ENCODE results near the gene RPS6KA1. TPM values are rescaled to one million over a fixed set of nuclear protein-coding genes. Genes with fewer than 3 reads are reported as not detected.
"Not testable (repeated sequence)": the region's sequence is repeated elsewhere in the genome, so short reads cannot be mapped to it uniquely, and the experiment has no call there.

RPS6KA1 gene
- total RNA-seq, 1 donor from 2014 or later, result 1.4 TPM

GRCh38 chr1:26553942-26554682 is 24.6 kb downstream of the RPS6KA1 start:
- no peak for DNase-seq (ENCODE audit: low read depth)

- no peak for DNase-seq (ENCODE audit: low read depth)
These were observed 25.2 kb downstream of the RPS6KA1 start for GRCh38 chr1:26554781-26555180.

GRCh38 chr1:26555550-26555981 is 26.0 kb downstream of the RPS6KA1 start:
- DNase-seq (ENCODE audit: low read depth), result no peak

GRCh38 chr1:26556111-26556510 is 26.6 kb downstream of the RPS6KA1 start:
- no peak for DNase-seq (ENCODE audit: low read depth)

- no peak for DNase-seq (ENCODE audit: low read depth)
These were observed 27.4 kb downstream of the RPS6KA1 start for GRCh38 chr1:26557008-26557407.

- no peak for DNase-seq (ENCODE audit: low read depth)
These were observed 29.1 kb downstream of the RPS6KA1 start for GRCh38 chr1:26558685-26559048.

- no peak for DNase-seq (ENCODE audit: low read depth)
These were observed 30.8 kb downstream of the RPS6KA1 start for GRCh38 chr1:26560403-26560780.

GRCh38 chr1:26570287-26570686 is 40.7 kb downstream of the RPS6KA1 start:
- no peak for DNase-seq (ENCODE audit: low read depth)

GRCh38 chr1:26571381-26571780 is 41.8 kb downstream of the RPS6KA1 start:
- DNase-seq (ENCODE audit: low read depth), result no peak

GRCh38 chr1:26574018-26574417 is 44.5 kb downstream of the RPS6KA1 start:
- DNase-seq (ENCODE audit: low read depth), result no peak

GRCh38 chr1:26574719-26575251 is 45.2 kb downstream of the RPS6KA1 start:
- DNase-seq (ENCODE audit: low read depth), result peak; percentile 48

- DNase-seq (ENCODE audit: low read depth), result no peak
These were observed 45.8 kb downstream of the RPS6KA1 start for GRCh38 chr1:26575348-26575747.

- no peak for DNase-seq (ENCODE audit: low read depth)
These were observed 48.6 kb downstream of the RPS6KA1 start for GRCh38 chr1:26578167-26578566.

- no peak for DNase-seq (ENCODE audit: low read depth)
These were observed 50.1 kb downstream of the RPS6KA1 start for GRCh38 chr1:26579681-26580111.

- DNase-seq (ENCODE audit: low read depth), result no peak
These were observed 50.6 kb downstream of the RPS6KA1 start for GRCh38 chr1:26580116-26580515.

GRCh38 chr1:26581287-26581651 is 51.7 kb downstream of the RPS6KA1 start:
- DNase-seq (ENCODE audit: low read depth), result no peak

- no peak for DNase-seq (ENCODE audit: low read depth)
These were observed 52.7 kb downstream of the RPS6KA1 start for GRCh38 chr1:26582053-26582835.

- DNase-seq (ENCODE audit: low read depth), result no peak
These were observed 53.4 kb downstream of the RPS6KA1 start for GRCh38 chr1:26582836-26583460.

- no peak for DNase-seq (ENCODE audit: low read depth)
These were observed 54.3 kb downstream of the RPS6KA1 start for GRCh38 chr1:26583646-26584485.

GRCh38 chr1:26584588-26584987 is 55.0 kb downstream of the RPS6KA1 start:
- not testable (repeated sequence) for DNase-seq (ENCODE audit: low read depth)

GRCh38 chr1:26585471-26585870 is 55.9 kb downstream of the RPS6KA1 start:
- DNase-seq (ENCODE audit: low read depth), result no peak

All from myocyte (in vitro differentiated cells).